ENCODE results near the gene LRRC45. TPM values are rescaled to one million over a fixed set of nuclear protein-coding genes. Genes with fewer than 3 reads are reported as not detected.

LRRC45 gene
- total RNA-seq, 2 donors from 2014 or later = 16.6 to 60.0 TPM

DNA sequence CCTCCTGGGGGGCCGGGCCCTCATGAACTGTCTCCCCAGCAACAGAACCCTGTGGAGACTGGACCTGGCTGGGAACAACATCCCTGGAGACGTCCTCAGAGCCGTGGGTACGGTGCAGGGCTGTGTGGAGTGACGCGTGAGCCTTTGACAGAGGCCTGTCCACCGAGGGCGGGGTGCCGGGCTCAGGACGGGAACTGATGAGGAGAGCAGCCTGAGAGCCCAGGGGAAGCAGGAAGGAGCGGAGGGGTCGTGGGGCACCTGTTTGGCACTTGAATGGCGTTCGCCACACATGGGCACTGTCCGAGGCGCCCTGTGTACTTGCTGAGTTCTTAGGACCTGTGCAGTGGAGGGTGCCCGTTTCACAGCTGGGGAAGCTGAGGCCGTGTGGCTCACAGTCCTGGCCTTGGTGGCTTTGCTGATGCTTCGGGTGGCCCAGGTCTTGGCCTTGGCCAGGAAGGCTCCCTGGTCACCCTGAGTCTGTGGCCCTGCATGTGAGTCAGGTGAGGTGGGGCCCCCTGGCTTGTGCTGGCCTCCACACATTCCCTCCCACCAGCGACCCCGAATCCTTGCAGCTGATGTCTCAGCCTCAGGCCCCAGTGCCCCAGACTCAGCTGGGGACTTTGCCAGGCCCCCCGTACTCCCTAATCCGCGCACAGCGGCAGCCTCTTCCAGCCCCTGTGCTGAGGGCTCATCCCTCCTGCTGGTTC, 2.4 kb downstream of the LRRC45 start:
- intact Hi-C loops (cut with DNase I) = no loop called here
- H3K9me3 ChIP-seq = no peaks in the 10 kb centered on the region
- H3K9ac ChIP-seq (ENCODE audit: low read depth in 2 of 2, low read length in 2 of 2) = no peak overlapping the region
- no peak overlapping the region for H3K4me3 ChIP-seq
- peaks cover 23% of the 10 kb centered on the region for H3K4me1 ChIP-seq
- DNase-seq = no peak
- no peak overlapping the region for H3K27ac ChIP-seq
- TF ChIP-seq, protein P1, sequence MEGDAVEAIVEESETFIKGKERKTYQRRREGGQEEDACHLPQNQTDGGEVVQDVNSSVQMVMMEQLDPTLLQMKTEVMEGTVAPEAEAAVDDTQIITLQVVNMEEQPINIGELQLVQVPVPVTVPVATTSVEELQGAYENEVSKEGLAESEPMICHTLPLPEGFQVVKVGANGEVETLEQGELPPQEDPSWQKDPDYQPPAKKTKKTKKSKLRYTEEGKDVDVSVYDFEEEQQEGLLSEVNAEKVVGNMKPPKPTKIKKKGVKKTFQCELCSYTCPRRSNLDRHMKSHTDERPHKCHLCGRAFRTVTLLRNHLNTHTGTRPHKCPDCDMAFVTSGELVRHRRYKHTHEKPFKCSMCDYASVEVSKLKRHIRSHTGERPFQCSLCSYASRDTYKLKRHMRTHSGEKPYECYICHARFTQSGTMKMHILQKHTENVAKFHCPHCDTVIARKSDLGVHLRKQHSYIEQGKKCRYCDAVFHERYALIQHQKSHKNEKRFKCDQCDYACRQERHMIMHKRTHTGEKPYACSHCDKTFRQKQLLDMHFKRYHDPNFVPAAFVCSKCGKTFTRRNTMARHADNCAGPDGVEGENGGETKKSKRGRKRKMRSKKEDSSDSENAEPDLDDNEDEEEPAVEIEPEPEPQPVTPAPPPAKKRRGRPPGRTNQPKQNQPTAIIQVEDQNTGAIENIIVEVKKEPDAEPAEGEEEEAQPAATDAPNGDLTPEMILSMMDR (IDR thresholded peaks at IDR 0.05) = no peak
- H3K36me3 ChIP-seq = no peaks in the 10 kb centered on the region
- no peaks in the 10 kb centered on the region for H3K27me3 ChIP-seq

DNA sequence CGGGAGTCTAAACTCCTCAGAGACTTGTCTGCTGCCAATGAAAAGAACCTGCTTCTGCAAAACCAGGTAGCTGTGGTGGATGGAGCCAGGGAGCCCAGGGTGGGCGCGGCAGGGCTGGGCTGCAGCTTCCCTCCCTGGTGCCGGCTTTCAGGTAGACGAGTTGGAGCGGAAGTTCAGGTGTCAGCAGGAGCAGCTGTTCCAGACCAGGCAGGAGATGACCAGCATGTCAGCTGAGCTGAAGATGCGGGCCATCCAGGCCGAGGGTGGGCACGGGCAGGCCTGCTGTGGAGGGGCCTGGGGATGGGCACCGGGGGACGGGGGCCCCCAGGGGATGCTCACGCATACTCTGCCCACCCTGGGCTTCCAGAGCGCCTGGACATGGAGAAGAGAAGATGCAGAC, 5.1 kb downstream of the LRRC45 start:
- no peak overlapping the region for H3K9ac ChIP-seq (ENCODE audit: low read depth in 2 of 2, low read length in 2 of 2)
- no peaks in the 10 kb centered on the region for H3K9me3 ChIP-seq
- peaks cover 14% of the 10 kb centered on the region for H3K4me1 ChIP-seq
- no peak for DNase-seq
- no peak overlapping the region for H3K4me3 ChIP-seq
- no peaks in the 10 kb centered on the region for H3K36me3 ChIP-seq
- H3K27me3 ChIP-seq = no peaks in the 10 kb centered on the region
- TF ChIP-seq, protein P1 (IDR thresholded peaks at IDR 0.05) = no peak
- intact Hi-C loops (cut with DNase I) = no loop called here
- H3K27ac ChIP-seq = no peak overlapping the region

DNA sequence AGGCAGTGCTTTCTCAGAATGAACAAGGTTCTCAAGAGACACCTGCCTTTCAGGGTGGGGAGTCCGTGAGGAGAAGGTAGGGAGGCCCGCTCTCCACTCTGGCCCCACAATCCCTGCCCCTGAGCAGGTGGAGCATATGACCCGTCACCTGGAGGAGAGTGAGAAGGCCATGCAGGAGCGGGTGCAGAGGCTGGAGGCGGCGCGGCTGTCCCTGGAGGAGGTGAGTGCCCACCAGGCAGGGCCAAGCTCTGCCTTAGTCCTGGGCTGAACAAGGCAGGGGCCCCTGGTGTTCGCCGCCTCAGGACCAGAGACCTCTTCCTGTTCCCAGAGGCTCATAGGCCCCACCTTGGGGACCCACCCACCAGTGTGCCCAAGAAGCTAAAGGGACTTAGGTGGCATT, 5.9 kb downstream of the LRRC45 start:
- H3K36me3 ChIP-seq = no peaks in the 10 kb centered on the region
- no peak overlapping the region for H3K4me3 ChIP-seq
- no peaks in the 10 kb centered on the region for H3K9me3 ChIP-seq
- intact Hi-C loops (cut with DNase I) = no loop called here
- H3K27ac ChIP-seq = no peak overlapping the region
- peaks cover 12% of the 10 kb centered on the region for H3K4me1 ChIP-seq
- H3K9ac ChIP-seq (ENCODE audit: low read depth in 2 of 2, low read length in 2 of 2) = no peak overlapping the region
- TF ChIP-seq, protein P1 (IDR thresholded peaks at IDR 0.05) = no peak
- H3K27me3 ChIP-seq = no peaks in the 10 kb centered on the region
- no peak for DNase-seq

DNA sequence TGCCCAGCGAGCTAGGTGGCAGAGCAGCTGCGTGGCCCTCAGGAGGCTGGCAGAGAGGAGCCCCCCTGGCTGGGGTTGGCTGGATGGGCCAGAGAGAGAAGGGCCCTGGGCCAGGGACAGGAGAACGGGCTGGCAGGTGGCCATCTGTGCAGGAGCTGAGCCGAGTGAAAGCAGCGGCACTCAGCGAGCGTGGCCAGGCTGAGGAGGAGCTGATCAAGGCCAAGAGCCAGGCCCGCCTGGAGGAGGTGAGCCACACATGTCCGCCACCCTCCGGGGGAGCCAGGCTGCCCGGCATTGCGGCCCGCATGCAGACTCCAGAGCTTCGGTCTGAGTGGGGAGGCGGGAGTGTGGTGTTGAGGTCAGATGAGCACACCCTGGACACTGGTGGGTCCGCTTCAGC, 6.3 kb downstream of the LRRC45 start:
- no peak overlapping the region for H3K27ac ChIP-seq
- peaks cover 10% of the 10 kb centered on the region for H3K4me1 ChIP-seq
- H3K36me3 ChIP-seq = no peaks in the 10 kb centered on the region
- TF ChIP-seq, protein P1 (IDR thresholded peaks at IDR 0.05) = no peak
- intact Hi-C loops (cut with DNase I) = no loop called here
- DNase-seq = no peak
- H3K9ac ChIP-seq (ENCODE audit: low read depth in 2 of 2, low read length in 2 of 2) = no peak overlapping the region
- H3K9me3 ChIP-seq = no peaks in the 10 kb centered on the region
- H3K4me3 ChIP-seq = no peak overlapping the region
- no peaks in the 10 kb centered on the region for H3K27me3 ChIP-seq

DNA sequence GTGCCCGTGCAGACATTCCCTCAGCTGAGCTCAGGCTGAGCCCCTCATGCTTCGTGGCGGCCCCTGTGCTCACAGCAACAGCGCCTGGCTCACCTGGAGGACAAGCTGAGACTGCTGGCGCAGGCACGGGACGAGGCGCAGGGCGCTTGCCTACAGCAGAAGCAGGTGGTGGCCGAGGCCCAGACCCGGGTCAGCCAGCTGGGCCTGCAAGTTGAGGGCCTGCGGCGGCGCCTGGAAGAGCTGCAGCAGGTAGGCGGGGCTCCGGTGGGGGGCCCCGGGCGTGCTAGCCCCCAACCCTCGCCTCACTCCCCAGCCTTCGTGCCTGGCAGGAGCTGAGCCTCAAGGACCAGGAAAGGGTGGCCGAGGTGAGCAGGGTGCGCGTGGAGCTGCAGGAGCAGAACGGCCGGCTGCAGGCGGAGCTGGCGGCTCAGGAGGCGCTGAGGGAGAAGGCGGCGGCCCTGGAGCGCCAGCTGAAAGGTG, 6.9 kb downstream of the LRRC45 start:
- H3K9me3 ChIP-seq = no peaks in the 10 kb centered on the region
- TF ChIP-seq, protein P1 (IDR thresholded peaks at IDR 0.05) = no peak
- peaks cover 10% of the 10 kb centered on the region for H3K4me1 ChIP-seq
- intact Hi-C loops (cut with DNase I) = loop anchor here (2.0 to 10.0 kb wide), 2 partner anchors 119 to 295 kb away; no protein-coding TSS in a partner anchor
- H3K27ac ChIP-seq = no peak overlapping the region
- H3K36me3 ChIP-seq = no peaks in the 10 kb centered on the region
- H3K27me3 ChIP-seq = no peaks in the 10 kb centered on the region
- peak overlapping the region in 1 of 2 donors; percentile 43 for H3K9ac ChIP-seq (ENCODE audit: low read depth in 2 of 2, low read length in 2 of 2)
- DNase-seq = no peak
- peak overlapping the region; percentile 47 for H3K4me3 ChIP-seq
